H1 (cell line): Measurements from ENCODE around the gene KCNMA1. TPM values are rescaled to one million over a fixed set of nuclear protein-coding genes. Genes with fewer than 3 reads are reported as not detected.

ENCODE experiments used
- CTCF ChIA-PET: fragments of 300-600 bp; sonication (Branson Sonifier 250); formaldehyde crosslinking; loops from one replicate; lab custom pipeline; 2021; ENCODE audit not compliant: partially characterized antibody; lab: Charles Lee
- POLR2A ChIA-PET: fragments of 300-600 bp; sonication (Branson Sonifier 250); formaldehyde crosslinking; loops from one replicate; lab custom pipeline; 2021; ENCODE audit warnings: inconsistent platforms; ENCODE audit not compliant: partially characterized antibody; lab: Charles Lee
- DNase-seq, 2 experiments: peaks; one replicate each; pipeline versions ENCODE4 v3.0.0 to v3.0.0-alpha.2; 2010 to 2022; ENCODE audit warnings: low spot score in 2 of 2, low read depth in 1 of 2, mixed read lengths in 1 of 2
- FAIRE-seq: peaks from 2 replicates; lab custom pipeline; 2011; peaks lifted over from hg19 to GRCh38; lab: Jason Lieb, UNC
- H2AFZ ChIP-seq: 2 replicates; pipeline ENCODE4 v1.8.1; 2012; ENCODE audit warnings: low read length, inconsistent platforms
- H2AK5ac ChIP-seq: 2 replicates; pipeline ENCODE4 v1.6.1; 2013; ENCODE audit warnings: low read depth, low read length
- H2BK120ac ChIP-seq: replicated peaks from 2 replicates; pipeline ENCODE3; 2013; ENCODE audit warnings: low read depth, low read length, inconsistent platforms
- H2BK12ac ChIP-seq: 2 replicates; pipeline ENCODE4 v1.6.1; 2013; ENCODE audit warnings: low read depth, low read length
- H2BK15ac ChIP-seq: 2 replicates; pipeline ENCODE4 v1.6.1; 2013; ENCODE audit warnings: low read length
- H2BK20ac ChIP-seq: 2 replicates; pipeline ENCODE4 v1.6.1; 2013; ENCODE audit warnings: low read length
- H2BK5ac ChIP-seq: 2 replicates; pipeline ENCODE4 v1.6.1; 2013; ENCODE audit warnings: low read depth, low read length
- H3K14ac ChIP-seq: 2 replicates; pipeline ENCODE4 v1.6.1; 2013; ENCODE audit warnings: inconsistent platforms; ENCODE audit not compliant: insufficient read length
- H3K18ac ChIP-seq: 2 replicates; pipeline ENCODE4 v1.6.1; 2013; ENCODE audit warnings: low read length; ENCODE audit errors: extremely low read depth
- H3K23ac ChIP-seq: 2 replicates; pipeline ENCODE4 v1.6.1; 2013; ENCODE audit warnings: inconsistent platforms; ENCODE audit not compliant: insufficient read length
- H3K23me2 ChIP-seq: 2 replicates; pipeline ENCODE4 v1.6.1; 2013; ENCODE audit warnings: low read depth, low read length
- H3K27ac ChIP-seq: 2 replicates; pipeline ENCODE4 v1.6.1; 2011; ENCODE audit warnings: low read depth, low read length, inconsistent platforms
- H3K27me3 ChIP-seq, 4 experiments: replicated peaks in 1 of 4; 1 replicate in 1 of 4; 2 replicates in 3 of 4; pipeline versions ENCODE4 v1.6.1 to v1.8.1; 2011 to 2013; ENCODE audit warnings: low read length in 3 of 4, mild to moderate bottlenecking in 3 of 4, inconsistent platforms in 2 of 4, mixed read lengths in 2 of 4, moderate library complexity in 1 of 4; ENCODE audit not compliant: control insufficient read depth in 3 of 4, insufficient read depth in 3 of 4; ENCODE audit errors: extremely low read depth in 1 of 4
- H3K36me3 ChIP-seq, 4 experiments: 2 replicates each; pipeline versions ENCODE4 v1.6.1 to v1.8.1; 2011 to 2013; ENCODE audit warnings: mild to moderate bottlenecking in 4 of 4, low read length in 3 of 4, moderate library complexity in 2 of 4, control low read depth in 1 of 4, inconsistent platforms in 1 of 4; ENCODE audit not compliant: insufficient read depth in 4 of 4, control insufficient read depth in 2 of 4
- H3K4ac ChIP-seq: replicated peaks from 2 replicates; pipeline ENCODE3; 2013; ENCODE audit warnings: low read length, low read depth, mixed read lengths, inconsistent platforms; ENCODE audit not compliant: insufficient read length
- H3K4me1 ChIP-seq, 4 experiments: replicated peaks in 1 of 4; 1 replicate in 1 of 4; 2 replicates in 3 of 4; pipeline versions ENCODE4 v1.6.1 to v1.8.1; 2011 to 2013; ENCODE audit warnings: low read length in 3 of 4, inconsistent platforms in 2 of 4, mixed read lengths in 1 of 4; ENCODE audit not compliant: insufficient read depth in 4 of 4, control insufficient read depth in 3 of 4
- H3K4me2 ChIP-seq, 2 experiments: 2 replicates each; pipeline versions ENCODE4 v1.6.1 to v1.8.1; 2011 to 2013; ENCODE audit warnings: low read depth in 2 of 2, low read length in 2 of 2, control low read depth in 1 of 2, inconsistent platforms in 1 of 2, mild to moderate bottlenecking in 1 of 2; ENCODE audit not compliant: insufficient read depth in 1 of 2
- H3K4me3 ChIP-seq, 4 experiments: fragments of 200-600, 300-600 bp in 1 of 4; sonication (generic), shearing (Covaris generic), sonication (Bioruptor Twin) in 1 of 4; 2 replicates each; pipeline versions ENCODE4 v1.5.1 to v1.8.1; 2011 to 2016; ENCODE audit warnings: low read length in 4 of 4, low read depth in 3 of 4, control low read depth in 2 of 4, inconsistent platforms in 2 of 4, mild to moderate bottlenecking in 2 of 4, mixed read lengths in 1 of 4, moderate library complexity in 1 of 4; ENCODE audit not compliant: insufficient read depth in 2 of 4; ENCODE audit errors: extremely low read depth in 1 of 4
- H3K56ac ChIP-seq: replicated peaks from 2 replicates; pipeline ENCODE3; 2013; ENCODE audit warnings: low read depth, mild to moderate bottlenecking, mixed read lengths, low read length, inconsistent platforms; ENCODE audit not compliant: insufficient read length
- H3K79me1 ChIP-seq: 2 replicates; pipeline ENCODE4 v1.6.1; 2013; ENCODE audit warnings: low read depth, low read length, control low read depth
- H3K79me2 ChIP-seq, 2 experiments: 2 replicates each; pipeline versions ENCODE4 v1.6.1 to v1.8.1; 2012 to 2013; ENCODE audit warnings: low read length in 2 of 2, mild to moderate bottlenecking in 2 of 2, inconsistent platforms in 1 of 2; ENCODE audit not compliant: insufficient read depth in 2 of 2, control insufficient read depth in 1 of 2
- H3K9ac ChIP-seq, 4 experiments: replicated peaks in 1 of 4; 1 replicate in 1 of 4; 2 replicates in 3 of 4; pipeline versions ENCODE4 v1.6.1 to v1.8.1; 2011 to 2013; ENCODE audit warnings: low read depth in 3 of 4, low read length in 3 of 4, control low read depth in 2 of 4, mild to moderate bottlenecking in 2 of 4, moderate library complexity in 2 of 4, inconsistent platforms in 1 of 4; ENCODE audit errors: extremely low read depth in 1 of 4
- H3K9me3 ChIP-seq, 2 experiments: 2 replicates each; pipeline versions ENCODE4 v1.6.1 to v1.8.1; 2012 to 2013; ENCODE audit warnings: mild to moderate bottlenecking in 2 of 2, moderate library complexity in 2 of 2, control low read depth in 1 of 2, inconsistent platforms in 1 of 2, low read depth in 1 of 2, low read length in 1 of 2, mixed read lengths in 1 of 2; ENCODE audit not compliant: insufficient read depth in 2 of 2
- H4K20me1 ChIP-seq, 2 experiments: replicated peaks in 1 of 2; 2 replicates each; pipeline versions ENCODE3 to v1.8.1; 2011 to 2013; ENCODE audit warnings: inconsistent platforms in 2 of 2, low read length in 2 of 2, mild to moderate bottlenecking in 1 of 2; ENCODE audit not compliant: insufficient read depth in 2 of 2, control insufficient read depth in 1 of 2
- H4K5ac ChIP-seq: 2 replicates; pipeline ENCODE4 v1.6.1; 2013; ENCODE audit warnings: low read length, low read depth, mixed read lengths, inconsistent platforms; ENCODE audit not compliant: insufficient read length
- H4K8ac ChIP-seq: 2 replicates; pipeline ENCODE4 v1.8.0; 2013; ENCODE audit warnings: mild to moderate bottlenecking, moderate library complexity, low read length, inconsistent platforms; ENCODE audit not compliant: insufficient read depth; ENCODE audit errors: extremely low read depth
- H4K91ac ChIP-seq: replicated peaks from 2 replicates; pipeline ENCODE3; 2013; ENCODE audit warnings: low read length, mixed read lengths, inconsistent platforms; ENCODE audit not compliant: insufficient read length
- BACH1 ChIP-seq: IDR thresholded peaks from 2 replicates; pipeline ENCODE4 v1.6.1; 2012; ENCODE audit warnings: low read length, improper control_type of control experiment
- BRCA1 ChIP-seq: IDR thresholded peaks from 2 replicates; pipeline ENCODE4 v1.6.1; 2012; ENCODE audit warnings: low read depth, low read length, improper control_type of control experiment
- CBX8 ChIP-seq: fragments of 300-800, 300-1000 bp; sonication (generic); IDR thresholded peaks from 2 replicates; pipeline ENCODE4 v1.7.1; 2016; ENCODE audit warnings: low read depth, low read length, borderline replicate concordance
- KDM5A ChIP-seq: fragments of 200-600 bp; IDR thresholded peaks from 2 replicates; pipeline ENCODE4 v1.7.1; 2012; ENCODE audit warnings: mild to moderate bottlenecking, low read length, inconsistent platforms, mixed read lengths
- PHF8 ChIP-seq: fragments of 200-600 bp; sonication (generic); conservative IDR thresholded peaks from 2 replicates; pipeline ENCODE4 v1.7.1; 2012; ENCODE audit warnings: low read depth, mild to moderate bottlenecking, inconsistent platforms, low read length, moderate library complexity
- POLR2AphosphoS5 ChIP-seq: IDR thresholded peaks from 2 replicates; pipeline ENCODE4 v1.6.1; 2011; ENCODE audit warnings: low read depth, low read length
- RBBP5 ChIP-seq: IDR thresholded peaks from 2 replicates; pipeline ENCODE4 v1.7.1; 2012; ENCODE audit warnings: low read depth, mild to moderate bottlenecking, inconsistent platforms, low read length, moderate library complexity, borderline replicate concordance
- SIRT6 ChIP-seq: IDR thresholded peaks from one replicate; pipeline ENCODE4 v1.7.1; 2012; ENCODE audit warnings: low read length, inconsistent platforms
- SIX5 ChIP-seq: IDR thresholded peaks from 2 replicates; pipeline ENCODE4 v1.6.1; 2011; ENCODE audit warnings: mild to moderate bottlenecking, low read depth, low read length
- SP2 ChIP-seq: IDR thresholded peaks from 2 replicates; pipeline ENCODE4 v1.6.1; 2012; ENCODE audit warnings: mild to moderate bottlenecking, low read length, inconsistent platforms
- ZNF274 ChIP-seq: IDR thresholded peaks from 2 replicates; pipeline ENCODE4 v1.7.0; 2012; ENCODE audit warnings: low read length, borderline replicate concordance; ENCODE audit errors: extremely low read depth
- WGBS, 2 experiments: shearing (Covaris generic) in 1 of 2; methylation state at CpG; one replicate each; pipeline versions ENCODE4 v1.1.6 to v1.1.7; 2013 to 2015; ENCODE audit warnings: low lambda C conversion rate in 2 of 2, mixed read lengths in 2 of 2, inconsistent platforms in 1 of 2, low coverage in 1 of 2, missing lambda C conversion rate in 1 of 2; ENCODE audit not compliant: insufficient replicate concordance in 2 of 2, insufficient coverage in 1 of 2, insufficient read length in 1 of 2; ENCODE audit errors: extremely low coverage in 1 of 2, missing lambda C conversion rate in 1 of 2; 5-methylcytosine and 5-hydroxymethylcytosine counted together
- polyA plus RNA-seq, 7 experiments: library from polyadenylated mRNA; depleted of rRNA in 3 of 7; stranded (reverse) in 5 of 7; unstranded in 2 of 7; fragments of >200 nt in 5 of 7; fragments of 200-250 nt in 2 of 7; gene quantifications; 1 replicate in 5 of 7; 2 replicates in 1 of 7; 4 replicates in 1 of 7; pipeline versions ENCODE4 v1.2.1 to v1.2.3, GENCODE V29; 2011 to 2013; ENCODE audit warnings: missing spikeins in 2 of 7, mixed read lengths in 2 of 7
- total RNA-seq: library from RNA; stranded (reverse); fragmentation: NEBNext Ultra II Directional; extraction: Animal tissue kit (Norgen Biotek cat#: 25700); gene quantifications from 2 replicates; pipeline ENCODE4 v1.2.1, GENCODE V29; 2021

The KCNMA1 gene
- total and polyA plus RNA-seq, 2 of the 8 experiments (the other 6 are each of a cell fraction or from before 2014, with no cell fraction given): 10.2 to 11.1 TPM

DNA sequence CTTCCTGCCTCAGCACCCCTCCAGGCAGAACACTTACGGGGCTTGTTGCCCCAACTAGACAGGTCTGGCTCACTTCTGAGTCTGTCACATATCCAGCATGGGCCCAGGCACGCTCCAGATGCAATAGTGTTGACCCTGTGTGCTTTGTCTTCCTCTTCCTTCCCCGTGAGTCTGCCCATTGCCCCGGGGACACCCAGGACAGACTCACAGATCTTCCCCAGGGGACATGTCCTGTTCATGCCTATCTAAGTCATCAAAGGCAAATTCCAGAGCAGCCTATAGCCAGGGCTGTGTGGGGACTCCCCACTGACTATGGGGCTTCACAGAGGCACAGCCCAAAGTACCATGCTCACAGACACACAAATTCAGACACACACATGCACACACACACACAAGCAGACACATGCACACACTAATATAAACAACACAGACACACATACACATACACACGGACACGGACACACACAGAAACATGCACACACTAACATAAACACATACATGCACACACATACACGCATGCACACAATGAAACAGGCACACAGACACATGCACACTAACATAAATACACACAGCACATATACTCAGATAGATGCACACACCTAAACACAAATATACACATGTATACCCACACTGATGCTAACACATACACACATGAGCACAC is 175.8 kb downstream of the KCNMA1 start:
- no peaks in the 10 kb centered on the region for H3K27me3 ChIP-seq
- no peak overlapping the region for H4K8ac ChIP-seq
- 86% methylated on average over 7 of the region's 7 CpGs; no CpG with 5 or more reads in 1 of the 2 experiments for WGBS, 2 experiments
- H3K4me1 ChIP-seq: peaks cover 0 to 8% (median 0%) of the 10 kb centered on the region in 4 experiments; a peak in 5 of 7 replicates
- no peak overlapping the region for H4K5ac ChIP-seq
- H3K23me2 ChIP-seq: peaks cover 3% of the 10 kb centered on the region; the same call in 1 of the 2 replicates
- peak overlapping the region; percentile 24 for H2BK15ac ChIP-seq
- no peaks in the 10 kb centered on the region for H4K20me1 ChIP-seq
- TF ChIP-seq PHF8: no peak
- TF ChIP-seq POLR2AphosphoS5: no peak
- TF ChIP-seq BRCA1: no peak
- no peak for TF ChIP-seq SIX5
- no peak for TF ChIP-seq BACH1
- TF ChIP-seq RBBP5: no peak
- TF ChIP-seq CBX8: no peak
- no peak for TF ChIP-seq SIRT6
- no peak for TF ChIP-seq SP2
- no peak for TF ChIP-seq KDM5A
- TF ChIP-seq ZNF274: no peak
- no peak overlapping the region for H3K56ac ChIP-seq
- H3K9ac ChIP-seq: no peak overlapping the region; a peak in 1 of 7 replicates
- H2AK5ac ChIP-seq: peak overlapping the region; percentile 77; the same call in 1 of the 2 replicates
- POLR2A ChIA-PET: interaction anchor here (0.9 kb wide), 1 partner anchor 104 kb away, joined by 4 read pairs; no protein-coding TSS in a partner anchor
- DNase-seq: no peak
- no peaks in the 10 kb centered on the region for H3K36me3 ChIP-seq
- H2BK120ac ChIP-seq: no peak overlapping the region
- H3K9me3 ChIP-seq: no peaks in the 10 kb centered on the region
- no peak overlapping the region for H4K91ac ChIP-seq
- no peaks in the 10 kb centered on the region for H3K79me2 ChIP-seq
- peak overlapping the region; percentile 78 for H3K14ac ChIP-seq
- FAIRE-seq: no peak
- H2BK20ac ChIP-seq: peak overlapping the region; percentile 73; the same call in 1 of the 2 replicates
- no peak overlapping the region for H2AFZ ChIP-seq
- H3K4ac ChIP-seq: no peak overlapping the region
- no peak overlapping the region for H3K18ac ChIP-seq
- H3K4me3 ChIP-seq: no peak overlapping the region
- no peak overlapping the region for H3K23ac ChIP-seq
- no peak overlapping the region for H2BK5ac ChIP-seq
- no peak overlapping the region; the same call in 1 of the 2 replicates for H2BK12ac ChIP-seq
- peaks cover 4% of the 10 kb centered on the region; the same call in 1 of the 2 replicates for H3K79me1 ChIP-seq
- no peak overlapping the region for H3K4me2 ChIP-seq
- CTCF ChIA-PET: interaction anchor here (1.0 to 2.1 kb wide), 3 partner anchors 8 to 179 kb away, joined by 3 to 5 read pairs (median 3); no protein-coding TSS in a partner anchor
- no peak overlapping the region for H3K27ac ChIP-seq
